ENCODE results near the gene GJC1. TPM values are rescaled to one million over a fixed set of nuclear protein-coding genes. Genes with fewer than 3 reads are reported as not detected.

The GJC1 gene
- total and polyA plus RNA-seq, 2 of the 8 experiments (the other 6 are each of a cell fraction or from before 2014, with no cell fraction given), result 29.1 to 154 TPM

- 97% methylated on average over 11 of the region's 12 CpGs; no CpG with 5 or more reads in 1 of the 2 experiments for WGBS, 2 experiments (ENCODE audit: extremely low coverage in 1 of 2, insufficient coverage in 1 of 2, insufficient read length in 1 of 2, insufficient replicate concordance in 2 of 2, low coverage in 1 of 2, low lambda C conversion rate in 2 of 2, missing lambda C conversion rate in 1 of 2)
- H3K23ac ChIP-seq (ENCODE audit: insufficient read length), result no peak overlapping the region
- no peak overlapping the region for H2BK120ac ChIP-seq (replicated peaks; ENCODE audit: low read depth, low read length)
- no peaks in the 10 kb centered on the region for H3K36me3 ChIP-seq (ENCODE audit: control insufficient read depth in 2 of 4, insufficient read depth in 4 of 4, low read length in 3 of 4)
- no peak overlapping the region; the same call in 1 of the 2 replicates for H2BK12ac ChIP-seq (ENCODE audit: low read depth, low read length)
- no peak overlapping the region for H3K18ac ChIP-seq (ENCODE audit: extremely low read depth, low read length)
- H3K9me3 ChIP-seq (ENCODE audit: insufficient read depth in 2 of 2, low read depth in 1 of 2, low read length in 1 of 2), result no peaks in the 10 kb centered on the region
- no peak overlapping the region for H3K27ac ChIP-seq (ENCODE audit: low read depth, low read length)
- no peak overlapping the region for H3K56ac ChIP-seq (replicated peaks; ENCODE audit: insufficient read length, low read depth, low read length)
- H3K14ac ChIP-seq (ENCODE audit: insufficient read length), result no peak overlapping the region
- no peak overlapping the region for H3K9ac ChIP-seq (replicated peaks in 1 of 4; ENCODE audit: extremely low read depth in 1 of 4, low read depth in 3 of 4, low read length in 3 of 4)
- no peak overlapping the region for H3K4me3 ChIP-seq (ENCODE audit: extremely low read depth in 1 of 4, insufficient read depth in 2 of 4, low read depth in 3 of 4, low read length in 4 of 4)
- peaks cover 0 to 26% (median 18%) of the 10 kb centered on the region in 4 experiments; a peak in 6 of 7 replicates for H3K4me1 ChIP-seq (replicated peaks in 1 of 4; ENCODE audit: control insufficient read depth in 3 of 4, insufficient read depth in 4 of 4, low read length in 3 of 4)
- ChIA-PET CTCF (ENCODE audit: partially characterized antibody) (interaction anchor here (0.5 to 26.7 kb wide), 21 partner anchors 8 to 411 kb away, joined by 3 to 577 read pairs (median 5); partner anchors contain the start of gene HIGD1B), POLR2A (ENCODE audit: partially characterized antibody) (interaction anchor here (1.0 to 2.4 kb wide), 9 partner anchors 7 to 104 kb away, joined by 3 to 9 read pairs (median 4); no protein-coding TSS in a partner anchor)
- no peak overlapping the region for H3K4ac ChIP-seq (replicated peaks; ENCODE audit: insufficient read length, low read depth, low read length)
- H3K27me3 ChIP-seq (replicated peaks in 1 of 4; ENCODE audit: control insufficient read depth in 3 of 4, extremely low read depth in 1 of 4, insufficient read depth in 3 of 4, low read length in 3 of 4), result peaks cover 3 to 18% (median 12%) of the 10 kb centered on the region in 4 experiments; a peak in 6 of 7 replicates
- no peaks in the 10 kb centered on the region for H3K79me2 ChIP-seq (ENCODE audit: control insufficient read depth in 1 of 2, insufficient read depth in 2 of 2, low read length in 2 of 2)
- no peak overlapping the region for H2BK20ac ChIP-seq (ENCODE audit: low read length)
- no peak overlapping the region for H4K8ac ChIP-seq (ENCODE audit: extremely low read depth, insufficient read depth, low read length)
- no peaks in the 10 kb centered on the region for H3K79me1 ChIP-seq (ENCODE audit: low read depth, low read length)
- TF ChIP-seq USF2 (IDR thresholded peaks at IDR 0.05; ENCODE audit: low read length) (no peak), CTBP2 (IDR thresholded peaks at IDR 0.05; ENCODE audit: borderline replicate concordance, insufficient read depth, insufficient read length, low read length) (no peak), RXRA (IDR thresholded peaks at IDR 0.05; ENCODE audit: insufficient read depth, low read depth, low read length) (no peak), POLR2AphosphoS5 (IDR thresholded peaks at IDR 0.05; ENCODE audit: low read depth, low read length) (no peak), MAFK (IDR thresholded peaks at IDR 0.05; ENCODE audit: low read depth, low read length) (no peak), MAX (IDR thresholded peaks at IDR 0.05) (no peak), TBP (IDR thresholded peaks at IDR 0.05; ENCODE audit: low read depth, low read length) (no peak), YY1 (IDR thresholded peaks at IDR 0.05; ENCODE audit: low read depth, low read length) (no peak), FOSL1 (IDR thresholded peaks at IDR 0.05; ENCODE audit: insufficient read depth, low read depth, low read length) (no peak), SAP30 (IDR thresholded peaks at IDR 0.05; ENCODE audit: insufficient read depth, insufficient replicate concordance, low read length) (no peak), POLR2A (IDR thresholded peaks at IDR 0.05; ENCODE audit: control extremely low read depth in 1 of 2, low read depth in 2 of 2, low read length in 2 of 2) (no peak), SP4 (IDR thresholded peaks at IDR 0.05; ENCODE audit: low read length) (no peak), KDM5A (IDR thresholded peaks at IDR 0.05; ENCODE audit: low read length) (no peak)
- peaks cover 3% of the 10 kb centered on the region; the same call in 1 of the 2 replicates for H3K23me2 ChIP-seq (ENCODE audit: low read depth, low read length)
- FAIRE-seq (no peak), DNase-seq (ENCODE audit: low read depth in 1 of 2, low spot score in 2 of 2) (no peak)
- H2BK15ac ChIP-seq (ENCODE audit: low read length), result no peak overlapping the region
- H3K4me2 ChIP-seq (ENCODE audit: insufficient read depth in 1 of 2, low read depth in 2 of 2, low read length in 2 of 2), result no peak overlapping the region
- no peak overlapping the region for H2BK5ac ChIP-seq (ENCODE audit: low read depth, low read length)
- H2AFZ ChIP-seq (ENCODE audit: low read length), result no peak overlapping the region
- no peak overlapping the region for H4K91ac ChIP-seq (replicated peaks; ENCODE audit: insufficient read length, low read length)
- no peak overlapping the region for H4K5ac ChIP-seq (ENCODE audit: insufficient read length, low read depth, low read length)
- 0 out of 2 replicates have a peak overlapping the region, but pooled peaks have one; percentile 9 for H2AK5ac ChIP-seq (ENCODE audit: low read depth, low read length)
- H4K20me1 ChIP-seq (replicated peaks in 1 of 2; ENCODE audit: control insufficient read depth in 1 of 2, insufficient read depth in 2 of 2, low read length in 2 of 2), result no peaks in the 10 kb centered on the region
Measured at GRCh38 chr17:44780161-44780560, 49.9 kb downstream of the GJC1 start.

Measured in H1 (cell line).